IPS DF 4.7 (cell line): Measurements from ENCODE around the gene FOXP1.
"Not testable (repeated sequence)": the region's sequence is repeated elsewhere in the genome, so short reads cannot be mapped to it uniquely, and the experiment has no call there.

Experiments used
- DNase-seq: peaks from one replicate; pipeline ENCODE4 v3.0.0-alpha.2; 2013; ENCODE audit warnings: low spot score; ENCODE audit errors: extremely low read depth

Gene FOXP1

DNA sequence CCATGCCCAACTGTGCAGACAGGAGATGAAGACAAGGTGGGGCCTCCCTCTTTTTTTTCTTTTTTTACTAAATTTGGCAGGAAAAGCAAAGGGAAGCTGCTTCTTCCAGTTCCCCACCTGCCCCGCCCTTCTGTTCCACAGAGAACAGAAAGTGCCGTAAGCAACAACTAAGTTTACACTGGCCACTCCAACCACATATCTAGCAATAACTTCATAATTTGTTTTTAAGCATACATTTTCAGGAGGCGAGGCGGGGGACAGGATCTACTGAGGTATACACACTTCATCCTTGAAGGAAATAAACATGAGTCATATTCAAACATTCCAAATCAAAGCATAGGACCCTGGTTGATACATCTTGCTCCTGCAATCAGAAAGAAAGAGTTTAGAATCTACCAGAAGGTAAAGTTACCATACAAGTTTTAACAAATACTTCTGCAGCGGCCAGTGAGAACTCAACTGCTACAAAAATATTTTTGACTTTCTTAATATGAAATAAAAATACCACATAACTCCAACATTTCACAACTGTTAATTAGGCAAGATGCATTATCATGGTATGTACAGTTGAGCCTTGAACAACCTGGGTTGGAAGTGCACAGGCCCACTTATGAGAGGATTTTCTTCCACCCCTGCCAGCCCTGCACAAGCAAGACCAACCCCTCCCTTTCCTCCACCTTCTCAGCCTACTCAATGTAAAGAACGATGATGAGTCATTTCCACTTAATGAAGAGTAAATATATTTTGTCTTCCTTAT lies 50.7 kb downstream of the FOXP1 start:
- no peak for DNase-seq

DNA sequence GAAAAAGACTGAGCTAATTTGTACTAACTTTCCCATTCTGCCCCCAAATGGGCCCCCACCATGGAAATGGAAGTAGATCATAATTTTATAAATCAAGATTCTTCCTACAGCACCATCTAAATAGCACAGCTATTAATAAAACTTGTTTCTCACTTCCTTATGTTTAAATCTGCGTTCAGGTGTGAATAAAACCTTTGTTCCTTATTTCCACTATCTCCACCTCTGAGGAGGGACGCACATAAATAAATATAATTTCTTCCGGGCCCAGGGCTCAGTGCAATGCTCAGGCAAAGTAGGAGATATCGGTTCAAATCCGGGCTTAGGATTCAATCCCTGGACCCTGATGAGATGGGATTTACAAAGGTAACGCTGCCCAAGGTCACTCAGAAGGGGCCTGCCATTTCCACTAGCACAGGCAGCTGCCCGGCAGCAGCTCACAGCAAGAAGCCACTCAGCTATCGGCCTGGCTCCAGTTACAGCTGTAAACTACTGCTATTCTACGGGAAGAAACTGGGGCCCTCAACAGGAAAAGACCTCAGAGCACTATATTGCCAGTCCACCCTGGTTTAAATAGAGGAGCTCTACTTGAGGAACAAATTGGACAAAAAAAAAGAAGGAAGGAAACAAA lies 52.5 kb downstream of the FOXP1 start:
- DNase-seq: no peak

DNA sequence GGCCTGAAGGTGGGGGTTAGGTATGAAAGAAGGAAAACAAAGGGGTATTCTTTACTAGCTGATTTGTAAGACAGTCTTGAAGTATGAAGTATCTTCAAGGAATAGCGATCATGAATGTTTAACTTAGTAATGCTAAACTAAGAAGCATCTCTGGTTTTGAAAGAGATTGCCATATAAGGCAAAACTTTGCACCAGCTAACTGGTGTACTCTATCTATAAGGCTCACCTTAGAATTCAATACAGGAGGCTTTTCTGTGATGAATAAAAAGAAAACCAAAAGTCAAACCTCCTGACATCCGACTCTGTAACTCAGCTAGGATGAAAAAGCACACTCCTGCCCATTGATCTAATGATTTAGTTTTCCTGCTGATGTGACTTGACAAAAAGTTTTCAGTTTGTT lies 54.7 kb downstream of the FOXP1 start:
- no peak for DNase-seq

DNA sequence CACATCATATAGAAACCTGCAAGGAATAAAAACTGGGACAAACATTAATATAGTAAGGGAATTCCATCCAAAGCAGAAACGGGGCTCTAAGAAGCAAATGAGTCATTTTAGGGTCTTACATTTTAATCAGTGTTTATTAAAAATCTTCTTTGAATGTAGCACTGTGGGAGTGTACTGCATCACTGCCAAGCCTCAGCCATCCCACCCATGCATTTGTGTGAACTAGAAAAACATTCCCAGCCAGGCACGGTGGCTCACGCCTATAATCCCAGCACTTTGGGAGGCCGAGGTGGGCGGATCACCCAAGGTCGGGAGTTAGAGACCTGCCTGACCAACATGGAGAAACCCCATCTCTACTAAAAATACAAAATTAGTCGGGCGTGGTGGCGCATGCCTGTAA lies 57.1 kb downstream of the FOXP1 start:
- DNase-seq: not testable (repeated sequence)

DNA sequence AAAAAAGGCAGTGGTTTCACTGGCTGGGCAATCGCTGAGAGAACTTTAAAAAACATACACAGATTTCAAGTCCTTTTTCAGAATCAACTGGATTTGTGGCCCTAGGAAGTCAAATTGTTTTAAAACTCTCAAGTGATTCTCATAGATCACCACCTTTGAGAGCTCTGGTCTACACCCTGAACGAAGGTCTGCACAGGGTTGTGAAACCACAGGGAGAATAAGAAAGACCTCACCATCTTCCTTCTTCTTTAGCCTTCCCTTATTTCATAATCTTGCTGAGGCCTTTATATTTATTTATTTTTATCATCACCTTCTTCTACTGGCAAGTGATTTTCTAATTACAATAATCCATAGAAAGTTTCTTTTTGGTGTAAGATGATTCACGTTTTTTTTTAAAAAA lies 58.1 kb downstream of the FOXP1 start:
- DNase-seq: no peak

DNA sequence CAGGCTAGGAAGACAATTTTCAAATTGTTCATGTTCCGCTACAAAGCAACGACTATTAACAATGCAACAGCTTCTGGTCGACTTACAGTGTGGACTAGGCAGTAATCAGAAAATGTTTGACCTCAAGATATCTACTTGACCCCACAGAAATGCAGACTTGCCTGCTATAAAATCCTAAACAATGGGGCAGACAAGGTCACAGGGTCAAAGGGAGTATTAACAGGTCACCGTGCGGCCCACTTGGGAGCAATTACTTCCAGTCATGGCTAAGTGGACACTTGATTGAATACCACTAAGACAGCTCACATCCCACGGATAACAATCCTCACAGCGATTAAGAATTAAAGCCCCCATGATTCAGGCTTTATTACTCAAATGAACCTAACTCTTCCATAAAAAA lies 58.9 kb downstream of the FOXP1 start:
- no peak for DNase-seq

DNA sequence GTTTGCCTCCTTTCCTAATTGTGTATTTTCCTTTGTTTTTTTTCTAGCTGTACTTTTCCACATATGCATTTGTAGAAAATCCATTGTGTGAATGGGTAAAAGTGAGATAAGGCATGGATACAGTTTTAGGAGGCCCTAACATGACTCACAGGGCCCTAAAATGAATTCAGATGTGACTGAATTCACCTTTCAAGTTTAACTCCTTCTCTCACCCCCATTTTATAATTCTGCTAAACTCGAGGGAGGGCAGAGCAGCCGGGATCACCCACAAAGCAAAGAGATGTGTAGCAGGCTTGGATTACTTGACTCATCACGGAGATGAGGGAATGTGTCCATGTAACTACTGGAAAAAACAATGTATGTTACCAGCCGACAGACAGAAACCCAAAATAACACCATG lies 59.9 kb downstream of the FOXP1 start:
- DNase-seq: no peak

DNA sequence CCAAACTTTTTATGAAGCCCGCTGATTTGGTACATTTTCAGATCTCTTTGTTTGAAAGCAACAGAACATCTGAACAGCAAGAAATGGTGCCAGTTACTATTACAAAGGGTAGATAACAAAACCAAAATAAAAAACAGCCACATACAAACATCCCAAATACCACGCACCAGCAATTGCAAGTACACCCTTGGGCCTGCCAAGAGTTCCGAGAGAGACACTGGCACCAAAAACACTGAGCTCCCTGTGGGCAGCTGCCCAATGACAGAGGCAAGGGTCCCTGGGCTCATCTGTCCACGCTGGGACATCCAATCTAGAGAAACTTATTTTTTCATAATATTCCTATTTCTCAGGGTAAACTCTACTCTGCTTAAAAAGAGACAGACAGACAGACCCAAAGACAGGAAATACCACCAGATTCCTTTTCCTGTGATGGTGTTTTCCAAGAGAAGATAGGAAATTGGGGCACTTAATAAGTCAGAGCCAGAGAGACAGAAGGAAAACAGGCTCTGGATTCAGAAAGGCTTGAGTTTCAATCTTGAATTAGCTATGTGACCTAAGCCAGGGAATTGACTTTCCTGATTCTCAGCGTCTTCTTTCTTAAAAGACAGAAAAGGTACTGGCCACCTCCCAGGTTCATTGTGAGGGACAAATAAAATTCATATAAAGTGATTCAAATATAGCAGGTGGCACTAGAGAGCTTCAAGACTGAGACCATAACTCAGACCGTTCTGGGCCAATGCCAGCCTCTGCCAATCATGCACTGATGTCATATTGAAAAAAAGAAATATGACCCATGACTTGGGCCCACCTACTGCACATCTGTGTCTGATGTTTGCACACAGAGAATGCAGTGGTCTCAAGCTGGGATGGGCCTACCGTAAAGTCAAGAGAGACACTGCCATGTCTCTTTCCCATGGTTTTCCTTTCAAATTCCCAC lies 61.3 kb downstream of the FOXP1 start:
- DNase-seq: no peak

DNA sequence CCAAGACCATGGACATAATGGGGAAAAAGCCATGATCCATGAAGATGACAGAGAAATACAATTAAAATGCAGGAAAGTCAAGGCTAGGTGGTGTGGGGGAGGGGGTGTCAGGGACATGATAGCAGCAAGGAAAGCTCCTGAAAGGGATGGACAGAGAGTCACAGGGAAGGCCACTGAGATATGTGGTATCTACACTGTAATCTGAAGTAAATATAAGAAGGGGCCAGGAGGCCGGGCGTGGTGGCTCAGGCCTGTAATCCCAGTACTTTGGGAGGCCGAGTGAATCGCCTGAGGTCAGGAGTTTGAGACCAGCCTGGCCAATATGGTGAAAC lies 62.5 kb downstream of the FOXP1 start:
- no peak for DNase-seq

DNA sequence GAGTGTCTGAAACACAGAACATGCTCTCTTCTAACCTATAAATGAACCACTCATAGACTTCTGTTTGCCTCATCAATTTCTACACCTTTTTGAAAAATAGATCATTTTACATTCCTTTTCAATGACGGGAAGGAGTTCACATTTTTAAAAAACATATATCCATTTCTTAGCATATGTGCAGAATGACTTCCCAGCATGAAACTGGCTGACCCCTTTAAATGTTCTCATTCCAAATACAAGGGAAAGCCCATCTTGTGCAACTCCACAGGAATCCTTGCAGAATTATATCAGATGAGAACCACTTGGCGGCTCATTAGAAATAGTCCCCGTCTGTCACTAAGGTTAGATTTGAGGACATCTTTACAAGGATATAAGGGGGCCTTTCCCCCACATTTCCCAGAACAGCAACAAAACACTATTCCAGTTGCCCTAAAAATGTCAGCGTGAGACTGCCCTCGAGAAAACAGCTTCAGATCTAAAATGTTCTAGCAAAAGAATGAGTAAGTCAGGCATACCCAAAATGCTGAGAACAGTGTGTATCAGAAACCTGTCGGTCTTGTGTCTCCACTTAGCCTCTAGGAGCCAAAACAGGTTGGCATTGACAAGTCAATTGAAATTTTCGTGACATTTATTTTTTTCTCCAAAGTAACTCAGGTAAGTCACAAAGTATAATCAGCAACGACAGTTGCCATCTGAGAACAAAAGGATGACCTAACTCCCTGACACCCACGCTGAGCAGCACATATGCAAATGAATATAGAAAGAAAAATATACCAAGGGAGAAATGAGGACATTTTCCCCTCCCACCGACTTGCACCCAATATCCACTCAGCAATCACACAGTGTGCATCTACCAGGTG lies 63.1 kb downstream of the FOXP1 start:
- no peak for DNase-seq

DNA sequence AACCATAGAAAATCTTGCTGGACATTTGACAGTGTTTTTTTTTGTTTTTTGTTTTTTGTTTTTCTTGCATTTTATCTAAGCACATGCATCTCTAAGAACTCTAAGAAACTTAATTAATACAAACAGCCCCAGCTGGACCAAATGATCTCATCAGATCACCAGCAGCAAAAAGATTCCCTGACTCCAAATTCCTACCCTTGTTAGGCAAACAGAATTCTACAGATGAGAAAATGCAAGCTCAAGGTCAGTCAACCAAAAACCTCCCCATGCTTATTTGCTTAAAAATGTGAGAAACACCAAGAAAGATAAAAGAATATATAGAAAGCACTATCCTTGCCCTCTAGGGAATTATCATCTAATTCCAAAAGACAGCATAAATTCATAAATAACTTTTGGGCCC lies 65.4 kb downstream of the FOXP1 start:
- DNase-seq: no peak

DNA sequence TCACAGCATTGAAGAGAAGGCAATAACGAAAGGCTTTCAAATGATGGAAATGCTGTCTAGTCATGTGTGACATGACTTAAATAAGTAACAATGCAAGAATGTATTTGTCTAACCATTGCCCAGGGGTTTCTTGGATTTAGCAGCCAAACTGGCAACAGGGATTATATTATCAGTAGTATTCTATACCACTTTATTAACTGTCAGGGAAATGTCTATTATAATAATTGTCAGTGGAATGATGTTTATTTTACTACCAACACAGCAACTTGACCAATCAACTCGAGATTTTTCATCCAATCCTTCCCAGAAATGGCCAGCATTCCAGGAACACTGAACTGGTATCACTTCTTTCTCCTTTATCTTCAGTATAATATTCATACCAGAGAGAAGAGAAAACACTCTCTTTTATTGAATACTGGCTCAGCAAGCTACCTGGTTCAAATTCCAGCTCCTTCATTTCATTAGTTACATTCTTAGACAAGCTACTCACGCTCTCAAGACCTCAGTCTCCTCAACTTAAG lies 66.2 kb downstream of the FOXP1 start:
- DNase-seq: no peak

DNA sequence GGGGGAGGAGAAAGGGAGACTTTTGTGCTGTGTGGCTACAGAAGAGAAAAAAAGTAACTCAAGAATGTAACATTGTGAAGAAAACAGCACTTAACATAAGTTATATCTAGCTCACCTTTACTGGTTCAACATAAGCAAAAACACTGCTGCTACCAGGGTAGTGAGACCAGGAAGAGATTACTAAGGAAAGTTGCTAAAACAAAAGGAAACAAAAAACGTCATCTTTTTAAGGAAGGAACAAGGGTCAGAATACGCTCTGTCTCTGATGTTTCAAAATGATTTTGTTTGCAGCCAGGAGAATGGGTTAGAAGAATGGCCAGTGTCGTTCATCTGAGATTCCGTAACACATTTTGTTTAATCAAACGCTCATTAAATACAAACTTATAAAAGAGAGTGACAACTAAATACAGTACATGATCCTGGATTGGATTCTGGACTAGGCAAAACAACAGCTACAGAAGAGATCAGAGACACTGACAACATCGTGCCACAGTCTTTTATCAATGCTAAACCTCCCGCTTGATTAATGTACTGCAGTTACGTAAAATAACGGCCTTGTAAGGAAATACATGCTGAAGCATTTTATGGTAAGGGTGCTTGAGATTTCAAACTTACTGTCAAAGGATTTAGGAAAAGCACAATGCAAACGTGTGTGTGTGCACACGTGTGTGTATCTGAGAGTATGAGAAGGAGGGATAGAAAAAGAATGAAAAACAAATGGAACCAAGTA lies 67.7 kb downstream of the FOXP1 start:
- DNase-seq: no peak

DNA sequence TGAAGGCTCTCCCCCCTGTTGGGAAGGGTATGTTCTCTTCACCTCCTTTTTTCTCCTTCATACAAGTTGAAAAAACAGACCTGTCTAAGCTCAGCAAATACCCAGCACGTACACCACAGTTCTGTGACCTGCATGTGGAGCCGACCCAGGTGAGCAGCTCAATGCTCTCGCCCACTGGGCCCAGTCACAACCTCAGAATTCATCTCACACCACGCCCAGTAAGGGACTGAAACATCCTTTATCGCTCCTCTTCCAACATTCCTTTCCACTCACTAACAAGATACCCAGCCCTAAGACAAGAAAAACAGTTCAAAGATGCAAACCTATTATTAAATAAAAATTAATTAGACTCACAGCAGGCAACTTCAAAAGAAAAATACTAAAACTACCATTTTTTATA lies 68.9 kb downstream of the FOXP1 start:
- DNase-seq: no peak

DNA sequence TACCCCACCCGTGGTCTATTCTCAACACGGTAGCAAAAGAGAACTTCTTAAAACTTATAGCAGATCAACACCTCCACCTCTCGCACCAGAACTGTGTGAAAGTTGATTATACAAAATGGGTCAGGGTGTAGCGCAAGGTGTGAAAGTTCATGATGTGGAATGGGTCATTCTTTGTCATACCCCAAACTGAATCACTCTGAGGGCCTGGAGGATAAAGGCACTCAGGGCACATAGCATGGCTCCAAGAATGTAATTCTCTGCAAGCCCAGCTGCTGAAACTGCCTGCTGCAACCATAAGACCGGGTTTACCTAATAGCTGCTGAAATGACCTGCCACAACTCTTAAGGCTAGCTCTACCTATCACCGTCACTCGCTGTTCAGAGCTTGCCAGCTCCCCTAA lies 70.0 kb downstream of the FOXP1 start:
- DNase-seq: no peak

DNA sequence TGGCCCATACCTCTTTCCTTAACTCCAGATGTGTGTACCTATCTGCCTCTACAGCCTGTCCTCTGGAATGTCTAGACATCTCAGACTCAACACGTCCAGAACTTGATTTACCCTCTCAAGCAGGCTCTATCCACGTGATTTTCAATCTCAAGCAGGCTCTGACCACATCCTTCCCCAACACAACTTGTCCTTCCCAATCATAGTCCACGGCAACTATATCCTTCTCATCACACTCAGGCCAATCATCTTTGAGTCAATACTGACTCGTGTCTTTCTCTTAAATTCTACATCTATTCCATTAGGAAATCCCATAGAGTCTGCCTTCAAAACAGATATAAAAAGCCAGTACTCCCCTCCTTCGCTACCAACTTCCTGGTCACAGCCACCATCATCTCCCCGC lies 70.4 kb downstream of the FOXP1 start:
- DNase-seq: no peak

DNA sequence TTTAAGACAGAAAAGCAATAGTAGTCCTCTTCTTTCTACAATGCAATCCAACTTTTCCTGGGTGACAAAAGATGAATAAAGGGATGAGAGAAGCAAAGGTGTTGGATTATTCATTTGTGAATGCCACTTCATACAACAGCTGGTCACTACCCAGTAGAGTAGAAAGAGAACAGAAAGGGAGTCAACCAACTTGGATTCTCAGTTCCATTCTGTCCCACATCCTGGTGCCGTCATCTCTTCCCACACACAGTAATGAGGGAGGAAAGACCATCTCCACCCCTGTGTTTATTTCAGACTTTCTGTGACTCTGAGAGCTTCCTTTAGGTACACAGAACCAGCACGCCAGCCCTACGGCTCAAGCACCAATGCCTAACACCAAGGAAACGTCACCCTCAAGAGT lies 71.0 kb downstream of the FOXP1 start:
- no peak for DNase-seq

DNA sequence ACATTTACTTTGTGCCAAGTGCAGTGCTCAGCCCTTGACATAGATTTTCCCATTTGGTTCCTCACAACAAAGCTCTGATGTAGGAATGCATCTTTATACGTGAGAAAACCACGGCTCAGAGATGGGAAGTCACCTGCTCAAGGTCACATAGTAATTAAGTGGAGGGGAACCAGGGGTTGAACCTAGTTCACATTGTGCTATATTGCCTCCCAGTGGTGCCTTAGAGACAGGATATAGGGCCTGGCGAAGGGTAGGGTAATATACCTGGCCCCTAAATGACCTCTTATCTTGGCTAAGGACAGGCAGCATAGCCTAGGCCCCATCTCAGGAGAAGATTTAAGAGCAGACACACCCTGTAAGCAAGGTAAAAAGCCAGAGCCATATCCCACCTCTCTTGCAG lies 71.5 kb downstream of the FOXP1 start:
- DNase-seq: no peak

DNA sequence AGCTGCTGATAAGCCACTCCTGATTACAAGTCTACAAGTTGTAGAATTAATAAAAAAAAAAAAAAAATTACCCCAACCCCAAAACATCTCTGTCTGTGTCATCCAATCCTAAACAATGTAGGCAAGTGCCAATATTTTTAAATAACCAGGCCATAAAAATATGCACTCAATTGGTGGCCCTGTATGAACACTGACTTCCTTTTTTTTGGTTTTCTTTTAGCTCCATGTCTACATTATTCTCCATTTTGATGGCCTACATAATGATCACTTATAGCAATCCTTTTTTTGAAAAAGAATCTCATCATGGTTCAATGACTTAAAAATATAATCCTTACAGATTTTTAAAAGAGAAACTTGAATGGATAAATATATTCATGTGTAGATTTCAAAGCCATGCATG lies 72.1 kb downstream of the FOXP1 start:
- DNase-seq: no peak

DNA sequence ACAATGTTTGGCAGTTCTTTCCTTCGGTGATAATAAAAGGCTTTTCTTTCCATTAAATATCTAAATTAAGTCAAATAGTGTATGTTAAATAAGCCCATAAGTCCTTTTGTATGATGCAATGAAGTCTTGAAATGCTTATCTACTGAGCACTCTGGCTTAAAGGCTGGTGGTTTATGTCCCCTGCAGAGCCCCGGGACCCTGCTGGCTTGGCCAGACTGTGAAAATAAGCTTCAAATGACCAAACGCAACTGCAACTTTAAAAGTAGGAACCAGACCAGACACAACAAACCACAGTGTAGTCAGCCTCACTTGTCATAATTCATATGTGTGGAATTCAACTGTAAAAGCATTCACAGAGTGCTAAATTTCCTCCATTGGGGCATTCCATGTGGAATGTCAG lies 72.5 kb downstream of the FOXP1 start:
- DNase-seq: no peak

DNA sequence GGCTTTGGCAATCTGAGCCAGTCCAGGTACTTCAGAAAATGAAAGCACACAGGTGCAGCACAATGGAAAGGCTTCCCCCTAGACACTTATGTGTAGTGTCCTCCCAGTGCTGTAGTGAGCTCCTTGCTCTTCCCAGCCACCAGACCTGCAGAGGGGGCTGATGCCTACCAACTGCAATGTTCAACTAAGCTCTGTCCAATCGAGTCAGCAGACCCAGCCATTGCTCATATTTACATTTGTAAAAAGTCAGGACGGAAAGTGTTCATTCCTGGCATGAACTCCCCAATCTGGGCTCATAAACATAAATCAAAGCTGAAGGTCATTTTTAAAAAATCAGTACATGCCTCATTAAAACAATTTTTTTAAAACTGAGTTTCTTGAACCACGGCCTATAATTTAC lies 73.0 kb downstream of the FOXP1 start:
- no peak for DNase-seq
